Measurements from ENCODE around the gene HELB.
A peak's percentile ranks its signal among the peaks of the same experiment; 100 is the strongest.
"Not testable (repeated sequence)": the region's sequence is repeated elsewhere in the genome, so short reads cannot be mapped to it uniquely, and the experiment has no call there.

Gene HELB

GRCh38 chr12:66303316-66303804 is 1.1 kb downstream of the HELB start:
- not testable (repeated sequence) for DNase-seq (ENCODE audit: low spot score)

- DNase-seq (ENCODE audit: low spot score) = no peak
Measured at GRCh38 chr12:66304296-66304900, 2.1 kb downstream of the HELB start.

GRCh38 chr12:66309606-66310005 is 7.3 kb downstream of the HELB start:
- no peak for DNase-seq (ENCODE audit: low spot score)

GRCh38 chr12:66312189-66312588 is 9.9 kb downstream of the HELB start:
- DNase-seq (ENCODE audit: low spot score) = no peak

GRCh38 chr12:66314278-66314677 is 12.0 kb downstream of the HELB start:
- DNase-seq (ENCODE audit: low spot score) = no peak

- no peak for DNase-seq (ENCODE audit: low spot score)
Measured at GRCh38 chr12:66319266-66319954, 17.1 kb downstream of the HELB start.

- DNase-seq (ENCODE audit: low spot score) = no peak
Measured at GRCh38 chr12:66320996-66321395, 18.7 kb downstream of the HELB start.

GRCh38 chr12:66321435-66321834 is 19.1 kb downstream of the HELB start:
- no peak for DNase-seq (ENCODE audit: low spot score)

- no peak for DNase-seq (ENCODE audit: low spot score)
Measured at GRCh38 chr12:66323017-66323416, 20.7 kb downstream of the HELB start.

- DNase-seq (ENCODE audit: low spot score) = peak; percentile 59
Measured at GRCh38 chr12:66329941-66330340, 27.6 kb downstream of the HELB start.

GRCh38 chr12:66331016-66331415 is 28.7 kb downstream of the HELB start:
- no peak for DNase-seq (ENCODE audit: low spot score)

GRCh38 chr12:66331814-66332213 is 29.5 kb downstream of the HELB start:
- DNase-seq (ENCODE audit: low spot score) = no peak

GRCh38 chr12:66335746-66336145 is 33.5 kb downstream of the HELB start:
- no peak for DNase-seq (ENCODE audit: low spot score)

GRCh38 chr12:66337381-66338010 is 35.2 kb downstream of the HELB start:
- DNase-seq (ENCODE audit: low spot score) = no peak

- DNase-seq (ENCODE audit: low spot score) = no peak
Measured at GRCh38 chr12:66340131-66340530, 37.8 kb downstream of the HELB start.

GRCh38 chr12:66341126-66341525 is 38.8 kb downstream of the HELB start:
- DNase-seq (ENCODE audit: low spot score) = no peak

- DNase-seq (ENCODE audit: low spot score) = no peak
Measured at GRCh38 chr12:66345212-66345611, 42.9 kb downstream of the HELB start.

GRCh38 chr12:66345956-66346355 is 43.7 kb downstream of the HELB start:
- no peak for DNase-seq (ENCODE audit: low spot score)

- no peak for DNase-seq (ENCODE audit: low spot score)
Measured at GRCh38 chr12:66351301-66351700, 49.0 kb downstream of the HELB start.

- peak; percentile 30 for DNase-seq (ENCODE audit: low spot score)
Measured at GRCh38 chr12:66352197-66352596, 49.9 kb downstream of the HELB start.

- no peak for DNase-seq (ENCODE audit: low spot score)
Measured at GRCh38 chr12:66352899-66353298, 50.6 kb downstream of the HELB start.

GRCh38 chr12:66354291-66354690 is 52.0 kb downstream of the HELB start:
- DNase-seq (ENCODE audit: low spot score) = no peak

GRCh38 chr12:66359300-66359699 is 57.0 kb downstream of the HELB start:
- DNase-seq (ENCODE audit: low spot score) = no peak
